Neural cell (in vitro differentiated cells): ENCODE data around the gene TLN1. TPM values are rescaled to one million over a fixed set of nuclear protein-coding genes. Genes with fewer than 3 reads are reported as not detected.

Source experiments
- H2AFZ ChIP-seq: fragments of 200-600, 300-800 bp; sonication (generic), shearing (Covaris generic); 2 replicates; pipeline ENCODE4 v1.6.0; 2014; ENCODE audit warnings: low read depth, mild to moderate bottlenecking, antibody characterized with exemption, low read length, moderate library complexity
- H3F3A ChIP-seq: fragments of 200-600 bp; shearing (Covaris generic); 2 replicates; pipeline ENCODE4 v1.6.1; 2016; ENCODE audit warnings: mild to moderate bottlenecking, moderate library complexity, mixed read lengths, antibody characterized with exemption, low read length; ENCODE audit not compliant: insufficient read depth, poor library complexity, severe bottlenecking
- H3K27ac ChIP-seq: fragments of 200-600, 300-800 bp; sonication (generic), shearing (Covaris generic); 2 replicates; pipeline ENCODE4 v1.5.1; 2014; ENCODE audit warnings: mild to moderate bottlenecking, low read length, moderate library complexity
- H3K27me3 ChIP-seq: fragments of 300-800, 200-600 bp; sonication (generic), shearing (Covaris generic); 2 replicates; pipeline ENCODE4 v1.6.0; 2014; ENCODE audit warnings: mild to moderate bottlenecking, low read depth, low read length, moderate library complexity; ENCODE audit not compliant: insufficient read depth
- H3K36me3 ChIP-seq: fragments of 300-800, 200-600 bp; sonication (generic), shearing (Covaris generic); 2 replicates; pipeline ENCODE4 v1.5.1; 2014; ENCODE audit warnings: mild to moderate bottlenecking, antibody characterized with exemption, low read length, moderate library complexity; ENCODE audit not compliant: insufficient read depth
- H3K4me2 ChIP-seq: fragments of 300-800, 200-600 bp; sonication (generic), shearing (Covaris generic); 2 replicates; pipeline ENCODE4 v1.6.0; 2014; ENCODE audit warnings: mild to moderate bottlenecking, low read length
- H3K4me3 ChIP-seq: fragments of 300-800, 200-600 bp; sonication (generic), shearing (Covaris generic); 2 replicates; pipeline ENCODE4 v1.5.1; 2014; ENCODE audit warnings: mild to moderate bottlenecking, low read length, moderate library complexity
- H3K79me2 ChIP-seq: fragments of 200-600 bp; shearing (Covaris generic); replicated peaks from 2 replicates; pipeline ENCODE4 v1.6.0; 2014; ENCODE audit warnings: mild to moderate bottlenecking, low read length, moderate library complexity; ENCODE audit not compliant: insufficient read depth
- H3K9ac ChIP-seq: fragments of 300-800, 200-600 bp; sonication (generic), shearing (Covaris generic); 2 replicates; pipeline ENCODE4 v1.6.1; 2016; ENCODE audit warnings: mild to moderate bottlenecking, low read length, mixed read lengths
- H3K9me2 ChIP-seq: fragments of 200-600 bp; shearing (Covaris generic); 2 replicates; pipeline ENCODE4 v1.6.1; 2016; ENCODE audit warnings: mild to moderate bottlenecking, low read length, mixed read lengths; ENCODE audit not compliant: insufficient read depth
- H3K9me3 ChIP-seq: fragments of 200-600, 300-800 bp; sonication (generic), shearing (Covaris generic); 2 replicates; pipeline ENCODE4 v1.6.1; 2016; ENCODE audit warnings: mild to moderate bottlenecking, mixed run types, low read length, moderate library complexity, mixed read lengths
- H4K20me1 ChIP-seq: fragments of 200-600 bp; shearing (Covaris generic); 2 replicates; pipeline ENCODE4 v1.6.1; 2016; ENCODE audit warnings: mild to moderate bottlenecking, mixed run types; ENCODE audit not compliant: insufficient read depth
- EP300 ChIP-seq: fragments of 450-650 bp; conservative IDR thresholded peaks from 2 replicates; pipeline ENCODE4 v1.6.1; 2014; ENCODE audit warnings: antibody characterized with exemption, mild to moderate bottlenecking, moderate library complexity; ENCODE audit not compliant: poor library complexity, severe bottlenecking
- EZH2 ChIP-seq: fragments of 200-600, 300-800 bp; shearing (Covaris generic), sonication (generic); IDR thresholded peaks from 2 replicates; pipeline ENCODE4 v1.6.1; 2014; ENCODE audit warnings: antibody characterized with exemption, low read length, borderline replicate concordance, mild to moderate bottlenecking; ENCODE audit not compliant: insufficient read depth, poor library complexity, severe bottlenecking
- MXI1 ChIP-seq: fragments of 450-650 bp; conservative IDR thresholded peaks from 2 replicates; pipeline ENCODE4 v1.6.1; 2014; ENCODE audit warnings: antibody characterized with exemption, mild to moderate bottlenecking; ENCODE audit not compliant: poor library complexity, severe bottlenecking
- POLR2AphosphoS5 ChIP-seq: IDR thresholded peaks from 2 replicates; pipeline ENCODE4 v1.6.1; 2012
- RAD21 ChIP-seq: fragments of 450-650 bp; conservative IDR thresholded peaks from 2 replicates; pipeline ENCODE4 v1.6.1; 2014; ENCODE audit warnings: antibody characterized with exemption, mild to moderate bottlenecking, moderate library complexity
- REST ChIP-seq: IDR thresholded peaks from 2 replicates; pipeline ENCODE4 v1.6.1; 2012; ENCODE audit warnings: borderline replicate concordance
- SMC3 ChIP-seq: fragments of 450-650 bp; conservative IDR thresholded peaks from 2 replicates; pipeline ENCODE4 v1.6.1; 2014; ENCODE audit warnings: antibody characterized with exemption, mild to moderate bottlenecking, moderate library complexity; ENCODE audit not compliant: poor library complexity
- TAF1 ChIP-seq: IDR thresholded peaks from 2 replicates; pipeline ENCODE4 v1.6.1; 2012; ENCODE audit warnings: low read depth
- polyA plus RNA-seq: library from polyadenylated mRNA; depleted of rRNA; stranded (reverse); fragments of >200 nt; gene quantifications from 2 replicates; pipeline ENCODE4 v1.2.3, GENCODE V29; 2014
- TF ChIP-seq, protein P1 (sequence below): fragments of 450-650 bp; IDR thresholded peaks from 2 replicates; pipeline ENCODE4 v1.5.1; 2014; ENCODE audit warnings: antibody characterized with exemption, mild to moderate bottlenecking, moderate library complexity; ENCODE audit not compliant: poor library complexity, severe bottlenecking

Gene TLN1
- polyA plus RNA-seq, 1 donor from 2014 or later = 7.1 TPM

- TF ChIP-seq TAF1 = no peak
- TF ChIP-seq POLR2AphosphoS5 = no peak
- TF ChIP-seq EZH2 = no peak
These were observed 79.8 kb downstream of the TLN1 start (continued) for GRCh38 chr9:35651956-35652828.

DNA sequence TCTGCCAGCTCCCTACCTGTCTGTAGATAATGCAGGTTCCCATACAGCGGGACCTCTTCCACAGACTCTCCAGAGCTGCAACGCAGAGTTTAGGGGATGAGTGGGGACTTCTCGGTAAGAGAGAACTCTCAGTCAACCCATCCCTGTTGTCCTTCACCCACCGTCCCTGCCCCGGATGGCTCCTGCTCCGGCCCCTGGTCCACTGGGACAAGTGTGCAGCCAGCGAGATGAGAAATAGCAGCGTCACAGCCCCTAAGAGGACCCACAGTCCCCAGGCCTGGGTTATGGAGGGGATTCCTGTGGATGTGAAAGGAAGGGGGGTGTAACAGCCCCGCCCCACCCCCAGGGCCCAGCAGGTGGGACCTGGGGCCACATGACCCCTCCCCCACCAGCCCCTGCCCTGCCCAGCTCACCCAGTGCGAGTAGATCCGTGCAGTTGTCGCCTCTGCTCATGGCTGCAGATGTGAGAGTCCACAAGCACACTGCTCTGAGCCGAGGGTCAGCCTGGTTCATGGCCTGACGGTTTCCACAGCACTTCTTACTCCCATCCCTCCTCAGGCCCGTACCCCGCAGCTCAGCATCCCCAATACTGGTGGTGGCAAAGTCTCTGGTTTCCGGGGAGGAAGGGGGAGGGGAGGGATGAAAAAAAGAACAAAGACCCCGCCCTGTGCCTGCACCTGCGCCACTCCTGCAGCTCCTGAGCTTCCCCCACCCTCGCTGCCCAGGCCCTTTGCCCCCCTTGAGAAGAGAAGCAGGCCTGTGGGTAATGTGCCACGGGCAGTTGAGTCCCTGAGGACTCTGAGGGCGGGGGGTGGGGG is 81.4 kb downstream of the TLN1 start, which contains the start of gene SIT1:
TSS of gene SIT1 (minus strand) at position 591 of the 818 bp plus-strand sequence. CDS start at position 513, 78 bp downstream.
- H3K4me2 ChIP-seq = no peak within 1 kb of the TSS
- no peak within 1 kb of the TSS for H3K27ac ChIP-seq
- H3K4me3 ChIP-seq = no peak within 1 kb of the TSS
- no peak within 1 kb of the TSS for H2AFZ ChIP-seq
- no peaks in the 10 kb centered on the region for H3K27me3 ChIP-seq
- TF ChIP-seq RAD21 = no peak
- no peak for TF ChIP-seq POLR2AphosphoS5
- TF ChIP-seq EZH2 = no peak
- TF ChIP-seq REST = no peak
- no peak for TF ChIP-seq TAF1
- TF ChIP-seq EP300 = no peak
- TF ChIP-seq MXI1 = no peak
- TF ChIP-seq, protein P1, sequence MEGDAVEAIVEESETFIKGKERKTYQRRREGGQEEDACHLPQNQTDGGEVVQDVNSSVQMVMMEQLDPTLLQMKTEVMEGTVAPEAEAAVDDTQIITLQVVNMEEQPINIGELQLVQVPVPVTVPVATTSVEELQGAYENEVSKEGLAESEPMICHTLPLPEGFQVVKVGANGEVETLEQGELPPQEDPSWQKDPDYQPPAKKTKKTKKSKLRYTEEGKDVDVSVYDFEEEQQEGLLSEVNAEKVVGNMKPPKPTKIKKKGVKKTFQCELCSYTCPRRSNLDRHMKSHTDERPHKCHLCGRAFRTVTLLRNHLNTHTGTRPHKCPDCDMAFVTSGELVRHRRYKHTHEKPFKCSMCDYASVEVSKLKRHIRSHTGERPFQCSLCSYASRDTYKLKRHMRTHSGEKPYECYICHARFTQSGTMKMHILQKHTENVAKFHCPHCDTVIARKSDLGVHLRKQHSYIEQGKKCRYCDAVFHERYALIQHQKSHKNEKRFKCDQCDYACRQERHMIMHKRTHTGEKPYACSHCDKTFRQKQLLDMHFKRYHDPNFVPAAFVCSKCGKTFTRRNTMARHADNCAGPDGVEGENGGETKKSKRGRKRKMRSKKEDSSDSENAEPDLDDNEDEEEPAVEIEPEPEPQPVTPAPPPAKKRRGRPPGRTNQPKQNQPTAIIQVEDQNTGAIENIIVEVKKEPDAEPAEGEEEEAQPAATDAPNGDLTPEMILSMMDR = no peak
- no peak for TF ChIP-seq SMC3
- H3K9ac ChIP-seq = no peak within 1 kb of the TSS
- no peaks in the 10 kb centered on the region for H3K9me2 ChIP-seq
- no peaks in the 10 kb centered on the region for H3K79me2 ChIP-seq
- no peaks in the 10 kb centered on the region for H3K36me3 ChIP-seq
- H4K20me1 ChIP-seq = no peaks in the 10 kb centered on the region
- no peaks in the 10 kb centered on the region for H3K9me3 ChIP-seq
- no peaks in the 10 kb centered on the region for H3F3A ChIP-seq
